H9 (cell line): ENCODE results near the gene METTL16. TPM values are rescaled to one million over a fixed set of nuclear protein-coding genes. Genes with fewer than 3 reads are reported as not detected.

Source experiments
- DNase-seq: peaks from one replicate; pipeline ENCODE4 v3.0.0-alpha.2; 2017
- H2AFZ ChIP-seq: one replicate; pipeline ENCODE4 v1.6.1; 2013; ENCODE audit warnings: mild to moderate bottlenecking, low read length, control low read depth, moderate library complexity
- H2AK5ac ChIP-seq: 2 replicates; pipeline ENCODE4 v1.6.1; 2013; ENCODE audit warnings: low read length, control low read depth, mixed read lengths; ENCODE audit not compliant: insufficient read length
- H2BK120ac ChIP-seq: one replicate; pipeline ENCODE4 v1.6.1; 2013; ENCODE audit warnings: low read depth, mild to moderate bottlenecking, low read length, control low read depth, inconsistent platforms; ENCODE audit not compliant: poor library complexity, severe bottlenecking
- H2BK12ac ChIP-seq: 2 replicates; pipeline ENCODE4 v1.6.1; 2013; ENCODE audit warnings: low read length, control low read depth, mixed read lengths, low read depth; ENCODE audit not compliant: insufficient read length
- H2BK15ac ChIP-seq: 2 replicates; pipeline ENCODE4 v1.6.1; 2013; ENCODE audit warnings: low read depth, low read length, control low read depth
- H2BK20ac ChIP-seq: one replicate; pipeline ENCODE4 v1.6.1; 2013; ENCODE audit warnings: low read depth, mild to moderate bottlenecking, low read length, control low read depth, inconsistent platforms; ENCODE audit not compliant: poor library complexity, severe bottlenecking
- H2BK5ac ChIP-seq: 2 replicates; pipeline ENCODE4 v1.6.1; 2013; ENCODE audit warnings: low read length, control low read depth, mixed read lengths; ENCODE audit not compliant: insufficient read length
- H3K14ac ChIP-seq: 2 replicates; pipeline ENCODE4 v1.6.1; 2013; ENCODE audit warnings: low read length, control low read depth; ENCODE audit not compliant: insufficient read depth
- H3K18ac ChIP-seq: 2 replicates; pipeline ENCODE4 v1.6.1; 2013; ENCODE audit warnings: low read depth, mild to moderate bottlenecking, mixed read lengths, low read length, control low read depth; ENCODE audit not compliant: insufficient read length
- H3K23ac ChIP-seq: 2 replicates; pipeline ENCODE4 v1.6.1; 2013; ENCODE audit warnings: low read length, control low read depth, mixed read lengths, low read depth; ENCODE audit not compliant: insufficient read length
- H3K23me2 ChIP-seq: 2 replicates; pipeline ENCODE4 v1.6.1; 2013; ENCODE audit warnings: low read depth, mild to moderate bottlenecking, mixed read lengths, low read length, control low read depth; ENCODE audit not compliant: insufficient read length, poor library complexity, severe bottlenecking
- H3K27ac ChIP-seq: 2 replicates; pipeline ENCODE4 v1.5.1; 2013; ENCODE audit warnings: low read length, control low read depth, mixed read lengths, low read depth; ENCODE audit not compliant: insufficient read length
- H3K27me3 ChIP-seq: 2 replicates; pipeline ENCODE4 v1.6.1; 2013; ENCODE audit warnings: low read length, control low read depth, inconsistent platforms; ENCODE audit not compliant: insufficient read depth
- H3K4ac ChIP-seq: 2 replicates; pipeline ENCODE4 v1.6.1; 2013; ENCODE audit warnings: low read depth, mild to moderate bottlenecking, control low read depth, inconsistent platforms, low read length, moderate library complexity
- H3K4me1 ChIP-seq: 2 replicates; pipeline ENCODE4 v1.6.1; 2013; ENCODE audit warnings: low read length, control low read depth, inconsistent platforms; ENCODE audit not compliant: insufficient read depth
- H3K4me2 ChIP-seq: 2 replicates; pipeline ENCODE4 v1.6.1; 2013; ENCODE audit warnings: low read length, control low read depth, mixed read lengths; ENCODE audit not compliant: insufficient read length, insufficient read depth
- H3K56ac ChIP-seq: 2 replicates; pipeline ENCODE4 v1.6.1; 2013; ENCODE audit warnings: low read depth, mild to moderate bottlenecking, mixed read lengths, low read length, control low read depth; ENCODE audit not compliant: insufficient read length
- H3K79me1 ChIP-seq: 2 replicates; pipeline ENCODE4 v1.6.1; 2013; ENCODE audit warnings: low read depth, mild to moderate bottlenecking, moderate library complexity, low read length, control low read depth, inconsistent platforms; ENCODE audit not compliant: insufficient read depth, poor library complexity, severe bottlenecking
- H3K79me2 ChIP-seq: 2 replicates; pipeline ENCODE4 v1.6.1; 2013; ENCODE audit warnings: low read length, control low read depth, inconsistent platforms; ENCODE audit not compliant: insufficient read depth
- H3K9ac ChIP-seq: 2 replicates; pipeline ENCODE4 v1.6.1; 2013; ENCODE audit warnings: low read length, control low read depth, mixed read lengths; ENCODE audit not compliant: insufficient read length; ENCODE audit errors: extremely low read depth
- H3K9me3 ChIP-seq: one replicate; pipeline ENCODE4 v1.6.1; 2013; ENCODE audit warnings: low read depth, low read length, inconsistent platforms; ENCODE audit not compliant: control insufficient read depth
- H3T11ph ChIP-seq: one replicate; pipeline ENCODE4 v1.6.1; 2013; ENCODE audit warnings: mild to moderate bottlenecking, low read length, control low read depth, inconsistent platforms
- H4K20me1 ChIP-seq: one replicate; pipeline ENCODE4 v1.6.1; 2013; ENCODE audit not compliant: control insufficient read depth, insufficient read length, insufficient read depth
- H4K5ac ChIP-seq: 2 replicates; pipeline ENCODE4 v1.6.1; 2013; ENCODE audit warnings: low read depth, mild to moderate bottlenecking, mixed read lengths, low read length, control low read depth; ENCODE audit not compliant: insufficient read length
- H4K8ac ChIP-seq: replicated peaks from 2 replicates; pipeline ENCODE4 v1.6.1; 2013; ENCODE audit warnings: low read length, control low read depth, mixed read lengths, low read depth; ENCODE audit not compliant: insufficient read length
- H4K91ac ChIP-seq: 2 replicates; pipeline ENCODE4 v1.6.1; 2013; ENCODE audit warnings: low read depth, mild to moderate bottlenecking, moderate library complexity, mixed read lengths, low read length, control low read depth; ENCODE audit not compliant: insufficient read length
- H3K27ac Mint-ChIP-seq, 3 experiments: 2 replicates in 2 of 3; 3 replicates in 1 of 3; pipeline ENCODE4 v1.8.0; 2020 to 2021; ENCODE audit warnings: mixed read lengths in 3 of 3, mild to moderate bottlenecking in 1 of 3, moderate library complexity in 1 of 3
- H3K27me3 Mint-ChIP-seq: 2 replicates; pipeline ENCODE4 v1.8.0; 2021; ENCODE audit warnings: low read depth, mild to moderate bottlenecking, moderate library complexity, mixed read lengths
- H3K36me3 Mint-ChIP-seq, 3 experiments: 2 replicates in 2 of 3; 3 replicates in 1 of 3; pipeline ENCODE4 v1.8.0; 2020 to 2021; ENCODE audit warnings: low read depth in 3 of 3, mixed read lengths in 3 of 3; ENCODE audit not compliant: insufficient read depth in 1 of 3
- H3K4me1 Mint-ChIP-seq, 2 experiments: 2 replicates each; pipeline ENCODE4 v1.8.0; 2020; ENCODE audit warnings: mixed read lengths in 2 of 2
- H3K4me3 Mint-ChIP-seq, 2 experiments: 2 replicates in 1 of 2; 3 replicates in 1 of 2; pipeline ENCODE4 v1.8.0; 2020 to 2021; ENCODE audit warnings: mild to moderate bottlenecking in 2 of 2, mixed read lengths in 2 of 2, moderate library complexity in 1 of 2
- H3K9me3 Mint-ChIP-seq, 2 experiments: 2 replicates in 1 of 2; 3 replicates in 1 of 2; pipeline ENCODE4 v1.8.0; 2020; ENCODE audit warnings: mild to moderate bottlenecking in 2 of 2, mixed read lengths in 2 of 2, moderate library complexity in 1 of 2
- WGBS: extraction: QIAGEN DNeasy Blood & Tissue Kit; methylation state at CpG from one replicate; pipeline ENCODE4 v1.1.7; 2013; ENCODE audit warnings: missing lambda C conversion rate, low lambda C conversion rate, mixed read lengths; ENCODE audit not compliant: insufficient read length; ENCODE audit errors: extremely low coverage; 5-methylcytosine and 5-hydroxymethylcytosine counted together
- total RNA-seq: library from RNA; stranded (reverse); gene quantifications from 2 replicates; pipeline ENCODE4 v1.2.1, GENCODE V29; 2021
- TF ChIP-seq, protein P1 (sequence below): fragments of 200-600 bp; sonication (generic); conservative IDR thresholded peaks from 3 replicates; pipeline ENCODE4 v1.8.0; 2021; ENCODE audit warnings: antibody characterized with exemption, mild to moderate bottlenecking

The METTL16 gene
- total RNA-seq, 1 experiment from 2014 or later, result 55.4 TPM

DNA sequence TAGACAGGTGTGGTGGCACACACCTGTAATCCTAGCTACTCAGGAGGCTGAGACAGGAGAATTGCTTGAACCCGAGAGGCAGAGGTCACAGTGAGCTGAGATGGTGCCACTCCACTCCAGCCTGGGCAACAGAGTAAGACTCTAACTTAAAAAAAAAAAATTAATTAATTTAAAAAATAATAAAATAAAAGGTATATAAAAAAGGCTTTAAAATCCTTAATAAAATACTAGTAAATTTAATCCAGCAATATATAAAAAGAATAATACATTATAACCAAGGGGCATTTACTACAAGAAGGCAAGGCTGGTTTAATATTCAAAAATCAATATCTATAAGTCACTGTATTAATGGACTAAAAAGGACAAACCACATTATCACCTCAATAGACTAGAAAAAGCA is 66.0 kb downstream of the METTL16 start:
- no peak overlapping the region for H2BK120ac ChIP-seq
- TF ChIP-seq, protein P1, sequence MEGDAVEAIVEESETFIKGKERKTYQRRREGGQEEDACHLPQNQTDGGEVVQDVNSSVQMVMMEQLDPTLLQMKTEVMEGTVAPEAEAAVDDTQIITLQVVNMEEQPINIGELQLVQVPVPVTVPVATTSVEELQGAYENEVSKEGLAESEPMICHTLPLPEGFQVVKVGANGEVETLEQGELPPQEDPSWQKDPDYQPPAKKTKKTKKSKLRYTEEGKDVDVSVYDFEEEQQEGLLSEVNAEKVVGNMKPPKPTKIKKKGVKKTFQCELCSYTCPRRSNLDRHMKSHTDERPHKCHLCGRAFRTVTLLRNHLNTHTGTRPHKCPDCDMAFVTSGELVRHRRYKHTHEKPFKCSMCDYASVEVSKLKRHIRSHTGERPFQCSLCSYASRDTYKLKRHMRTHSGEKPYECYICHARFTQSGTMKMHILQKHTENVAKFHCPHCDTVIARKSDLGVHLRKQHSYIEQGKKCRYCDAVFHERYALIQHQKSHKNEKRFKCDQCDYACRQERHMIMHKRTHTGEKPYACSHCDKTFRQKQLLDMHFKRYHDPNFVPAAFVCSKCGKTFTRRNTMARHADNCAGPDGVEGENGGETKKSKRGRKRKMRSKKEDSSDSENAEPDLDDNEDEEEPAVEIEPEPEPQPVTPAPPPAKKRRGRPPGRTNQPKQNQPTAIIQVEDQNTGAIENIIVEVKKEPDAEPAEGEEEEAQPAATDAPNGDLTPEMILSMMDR, result no peak

More for the DNA sequence above, 66.0 kb downstream of the METTL16 start:
- no peak overlapping the region for H4K5ac ChIP-seq
- H3K4me2 ChIP-seq, result no peak overlapping the region
- Mint-ChIP-seq H3K36me3 (peaks cover 29 to 40% (median 39%) of the 10 kb centered on the region in 3 experiments), H3K4me3 (no peak overlapping the region), H3K4me1 (peaks cover 9 to 12% of the 10 kb centered on the region in 2 experiments), H3K27me3 (no peaks in the 10 kb centered on the region), H3K9me3 (peaks cover 9 to 12% of the 10 kb centered on the region in 2 experiments), H3K27ac (no peak overlapping the region)
- no peak overlapping the region for H2BK5ac ChIP-seq
- no peaks in the 10 kb centered on the region for H3K79me2 ChIP-seq
- H3K9me3 ChIP-seq, result no peaks in the 10 kb centered on the region
- H3K9ac ChIP-seq, result no peak overlapping the region
- no peak overlapping the region for H2AFZ ChIP-seq
- H3K4ac ChIP-seq, result no peak overlapping the region
- H2BK20ac ChIP-seq, result no peak overlapping the region
- no peak overlapping the region for H4K91ac ChIP-seq
- no peak overlapping the region for H2BK15ac ChIP-seq
- H3K18ac ChIP-seq, result no peak overlapping the region
- no peaks in the 10 kb centered on the region for H3K79me1 ChIP-seq
- no CpG with 5 or more reads among the region's 1 CpG for WGBS
- no peaks in the 10 kb centered on the region for H3K23me2 ChIP-seq
- H2BK12ac ChIP-seq, result no peak overlapping the region
- H2AK5ac ChIP-seq, result no peak overlapping the region
- no peak overlapping the region for H3T11ph ChIP-seq
- H3K27me3 ChIP-seq, result no peaks in the 10 kb centered on the region
- H3K4me1 ChIP-seq, result no peaks in the 10 kb centered on the region
- no peak overlapping the region for H4K8ac ChIP-seq
- H3K27ac ChIP-seq, result no peak overlapping the region
- H3K56ac ChIP-seq, result no peak overlapping the region
- no peaks in the 10 kb centered on the region for H4K20me1 ChIP-seq
- no peak overlapping the region for H3K23ac ChIP-seq
- no peak overlapping the region for H3K14ac ChIP-seq
- DNase-seq, result no peak
